HG03159 (cell line): ENCODE measurements around the gene FOXC1.

Source experiments
- ATAC-seq: cut with Tn5 transposase; IDR thresholded peaks from one replicate; pipeline ENCODE4 v1.9.1; 2021; ENCODE audit warnings: mild to moderate bottlenecking, moderate library complexity; ENCODE audit not compliant: unreplicated experiment

The FOXC1 gene

GRCh38 chr6:1611572-1612298, 2.0 kb downstream of the FOXC1 start:
- ATAC-seq, result no peak

- no peak for ATAC-seq
Measured at GRCh38 chr6:1612299-1612973, 2.7 kb downstream of the FOXC1 start.

- ATAC-seq, result no peak
Measured at GRCh38 chr6:1612974-1613306, 3.2 kb downstream of the FOXC1 start.

DNA sequence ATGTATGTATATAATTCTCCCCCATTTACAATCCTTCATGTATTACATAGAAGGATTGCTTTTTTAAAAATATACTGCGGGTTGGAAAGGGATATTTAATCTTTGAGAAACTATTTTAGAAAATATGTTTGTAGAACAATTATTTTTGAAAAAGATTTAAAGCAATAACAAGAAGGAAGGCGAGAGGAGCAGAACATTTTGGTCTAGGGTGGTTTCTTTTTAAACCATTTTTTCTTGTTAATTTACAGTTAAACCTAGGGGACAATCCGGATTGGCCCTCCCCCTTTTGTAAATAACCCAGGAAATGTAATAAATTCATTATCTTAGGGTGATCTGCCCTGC, 3.6 kb downstream of the FOXC1 start:
- ATAC-seq, result no peak

GRCh38 chr6:1613688-1614447, 4.2 kb downstream of the FOXC1 start:
- no peak for ATAC-seq

GRCh38 chr6:1614448-1615150, 4.9 kb downstream of the FOXC1 start:
- ATAC-seq, result no peak

- ATAC-seq, result no peak
Measured at GRCh38 chr6:1615151-1615852, 5.6 kb downstream of the FOXC1 start.

DNA sequence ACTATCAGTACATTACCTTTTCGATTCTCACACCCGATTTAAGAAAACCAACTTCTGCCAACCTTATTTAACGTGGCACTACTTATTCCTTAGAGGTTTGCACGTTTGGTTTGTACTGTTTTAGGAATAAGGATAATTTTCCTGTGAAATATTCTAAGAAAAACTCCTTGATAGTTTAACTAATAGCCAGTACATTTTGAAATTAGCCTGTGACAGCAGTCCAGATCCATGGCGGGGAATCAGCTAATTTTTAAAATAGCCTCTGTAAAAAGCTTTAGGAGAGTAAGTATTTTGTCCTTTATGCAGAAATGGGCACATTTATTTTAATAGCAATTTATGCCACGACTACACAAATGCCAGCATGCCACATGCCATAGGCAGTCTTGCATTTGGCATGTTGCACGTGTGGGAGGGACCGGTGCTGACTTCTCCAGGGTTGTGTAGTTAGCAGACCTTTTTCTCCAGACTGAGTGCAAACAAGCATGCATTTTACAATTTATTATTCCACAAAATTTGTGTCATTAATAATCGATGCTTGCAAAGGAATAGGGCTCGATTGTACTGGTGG, 6.2 kb downstream of the FOXC1 start:
- no peak for ATAC-seq

DNA sequence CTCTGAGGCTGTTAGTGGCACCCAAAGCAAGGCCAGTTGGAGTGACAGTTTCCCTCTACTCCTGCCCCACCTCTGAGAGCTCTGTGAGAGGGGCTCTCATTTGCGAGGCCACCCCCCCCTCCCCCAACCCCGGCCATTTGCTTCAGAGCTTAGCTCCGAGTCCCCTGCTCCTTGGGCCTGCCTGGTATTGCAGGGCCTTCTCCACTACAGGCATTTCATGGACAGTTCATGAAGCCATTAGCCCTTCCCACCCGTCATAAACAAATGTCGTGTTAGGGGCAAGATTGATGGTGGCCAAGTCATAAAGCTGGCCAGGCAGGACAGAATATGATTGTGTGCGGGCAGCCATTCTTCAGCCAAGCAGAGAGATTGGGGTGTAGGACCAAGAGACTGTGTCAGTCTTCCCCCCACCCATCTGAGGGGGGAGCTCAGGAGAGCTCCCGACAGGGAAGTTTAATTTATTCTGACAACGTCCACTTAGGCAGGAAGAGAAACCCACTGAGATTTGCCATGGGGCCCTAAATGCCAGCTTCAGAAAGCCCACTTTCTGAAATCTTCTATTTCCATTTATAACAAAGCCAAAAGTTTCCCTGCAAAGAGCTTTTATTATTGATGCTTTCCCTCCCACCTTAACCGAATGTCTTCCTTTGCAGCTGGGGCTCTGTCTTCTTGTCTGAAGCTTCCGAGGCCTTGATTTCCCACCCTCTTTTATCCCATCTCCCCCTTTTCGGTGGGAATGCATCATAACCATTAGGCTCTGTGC, 7.2 kb downstream of the FOXC1 start:
- no peak for ATAC-seq

DNA sequence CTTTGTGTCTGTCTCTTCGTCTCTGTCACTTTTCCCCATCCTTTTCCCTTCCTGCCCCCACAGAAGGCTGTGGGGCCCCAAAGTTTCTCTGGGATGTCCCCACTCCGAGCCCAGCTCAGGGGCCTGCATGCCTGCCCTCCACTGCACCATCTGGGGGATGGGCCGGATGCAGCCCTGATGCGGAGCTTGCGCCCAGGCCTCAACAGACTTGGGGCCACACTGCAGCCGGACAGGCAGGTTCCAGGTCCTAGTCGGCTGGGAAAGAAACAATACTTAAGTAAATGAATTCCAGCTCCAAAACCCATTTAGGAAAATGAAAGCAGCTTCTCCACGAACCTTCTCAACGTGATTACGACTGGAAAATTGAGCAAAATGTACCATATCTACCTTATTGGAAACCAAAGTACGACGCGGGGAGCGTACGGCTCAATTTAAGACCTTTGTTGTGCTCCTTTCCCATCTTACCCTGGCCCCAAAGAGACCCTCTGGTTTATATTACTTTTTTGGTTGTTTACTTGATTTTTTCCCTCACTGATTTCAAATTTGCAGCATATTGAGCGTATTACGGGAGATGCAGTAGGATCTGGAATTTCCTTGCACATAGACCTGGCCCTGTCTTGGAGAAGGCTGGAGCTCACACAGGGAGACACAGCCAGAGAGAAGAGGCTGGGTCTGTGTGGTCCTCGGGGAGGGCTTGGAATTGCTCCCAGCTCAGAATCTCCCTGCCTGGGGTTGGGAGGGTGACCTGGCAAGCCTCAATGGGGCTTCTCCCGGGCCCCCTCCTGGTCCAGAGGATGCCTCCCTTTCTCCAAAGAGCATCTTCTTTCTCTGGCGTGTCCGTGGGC, 8.0 kb downstream of the FOXC1 start:
- no peak for ATAC-seq

DNA sequence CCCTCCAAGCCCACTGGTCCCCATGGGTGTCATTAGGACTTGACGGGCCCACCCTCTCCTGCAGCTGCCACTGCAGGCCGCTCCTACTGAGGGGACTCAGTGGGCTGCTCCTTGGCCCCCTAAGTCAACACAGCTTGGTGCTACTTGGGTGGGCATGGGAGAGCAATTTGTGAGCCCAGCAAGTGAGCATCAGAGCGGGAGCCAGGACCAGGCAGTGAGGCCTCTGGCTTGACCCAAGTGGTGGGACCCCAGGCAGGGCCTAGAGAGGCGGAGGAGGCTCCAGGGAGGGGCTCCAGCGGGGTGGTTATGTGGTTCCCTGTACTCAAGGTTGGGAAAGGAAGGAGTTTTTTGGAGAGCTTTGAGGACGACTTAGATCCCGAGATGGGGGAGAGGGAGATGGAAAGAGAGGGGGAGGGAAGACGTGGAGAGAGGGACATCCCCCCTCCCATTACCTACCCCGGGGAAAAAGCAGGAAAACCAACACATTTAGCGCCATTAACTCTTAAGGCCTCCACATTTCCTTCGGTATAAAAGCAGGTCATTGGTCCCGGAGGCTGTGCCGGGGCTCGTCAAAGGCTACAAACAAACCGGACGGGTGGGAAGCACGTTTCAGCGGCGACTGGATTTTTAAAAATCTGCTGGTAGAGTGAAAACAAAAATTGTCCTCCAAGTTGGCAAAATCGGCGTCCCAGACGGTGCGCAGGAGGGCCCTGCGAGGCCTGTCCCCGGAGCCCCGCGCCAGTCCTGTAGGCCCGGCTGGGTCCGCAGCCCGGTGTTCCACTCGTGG, 8.8 kb downstream of the FOXC1 start:
- ATAC-seq, result no peak

DNA sequence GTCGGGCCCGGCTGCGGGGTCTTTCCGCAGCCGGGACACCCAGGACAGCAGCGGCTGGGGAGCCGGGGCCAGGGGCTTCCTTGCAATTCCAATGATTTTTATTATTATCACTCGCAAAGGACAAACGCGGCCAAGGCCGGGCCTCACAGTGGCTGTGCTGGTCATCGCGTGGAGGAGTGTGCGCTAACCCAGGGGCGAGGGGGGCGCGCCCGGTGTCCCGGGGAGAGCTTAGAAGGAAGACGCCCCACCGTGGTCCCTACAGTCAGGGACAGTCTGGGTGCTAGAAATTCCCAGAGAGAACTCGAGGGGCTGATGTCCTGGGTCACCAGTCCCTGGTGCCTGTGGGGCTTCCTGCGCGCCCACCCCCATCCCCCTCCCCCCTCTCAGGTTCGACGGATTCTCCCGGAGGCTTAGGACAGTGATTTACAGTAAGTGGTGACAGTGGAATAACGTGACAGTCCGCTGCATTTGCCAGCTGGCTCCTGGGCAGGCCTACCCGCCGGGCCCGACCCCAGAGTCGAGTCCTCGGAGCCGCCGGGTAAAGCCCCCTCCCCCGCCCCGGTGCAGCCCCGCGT, 9.5 kb downstream of the FOXC1 start:
- no peak for ATAC-seq

- no peak for ATAC-seq
Measured at GRCh38 chr6:1619673-1620503, 10.2 kb downstream of the FOXC1 start.

DNA sequence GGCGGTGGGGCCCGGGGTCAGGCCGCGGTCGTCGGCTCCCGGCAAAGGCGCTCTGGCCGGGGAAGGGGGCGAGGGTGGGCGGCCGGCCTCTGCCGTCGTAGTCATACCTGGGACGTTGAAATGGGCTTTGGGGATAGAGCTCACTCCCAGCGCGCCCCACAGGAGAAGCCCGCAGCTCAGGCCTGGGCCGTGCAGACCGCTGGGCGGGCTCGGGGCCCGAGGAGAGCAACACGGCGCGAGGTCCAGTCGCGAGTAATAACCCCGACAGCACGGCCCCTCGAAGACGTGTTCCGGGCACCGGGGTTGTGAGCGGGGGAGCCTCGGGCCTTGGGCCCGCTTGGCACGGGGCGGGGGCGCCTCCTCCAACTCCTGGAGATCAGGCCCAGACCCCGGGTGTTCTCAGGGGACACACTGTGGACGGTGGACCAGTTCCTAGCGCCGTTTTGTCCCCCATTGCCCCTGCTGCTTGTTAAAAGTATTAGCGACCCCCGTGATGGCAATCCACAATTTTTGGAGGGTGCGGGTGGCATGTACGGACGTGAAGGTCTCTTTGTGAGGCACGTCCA, 10.9 kb downstream of the FOXC1 start:
- ATAC-seq, result no peak

DNA sequence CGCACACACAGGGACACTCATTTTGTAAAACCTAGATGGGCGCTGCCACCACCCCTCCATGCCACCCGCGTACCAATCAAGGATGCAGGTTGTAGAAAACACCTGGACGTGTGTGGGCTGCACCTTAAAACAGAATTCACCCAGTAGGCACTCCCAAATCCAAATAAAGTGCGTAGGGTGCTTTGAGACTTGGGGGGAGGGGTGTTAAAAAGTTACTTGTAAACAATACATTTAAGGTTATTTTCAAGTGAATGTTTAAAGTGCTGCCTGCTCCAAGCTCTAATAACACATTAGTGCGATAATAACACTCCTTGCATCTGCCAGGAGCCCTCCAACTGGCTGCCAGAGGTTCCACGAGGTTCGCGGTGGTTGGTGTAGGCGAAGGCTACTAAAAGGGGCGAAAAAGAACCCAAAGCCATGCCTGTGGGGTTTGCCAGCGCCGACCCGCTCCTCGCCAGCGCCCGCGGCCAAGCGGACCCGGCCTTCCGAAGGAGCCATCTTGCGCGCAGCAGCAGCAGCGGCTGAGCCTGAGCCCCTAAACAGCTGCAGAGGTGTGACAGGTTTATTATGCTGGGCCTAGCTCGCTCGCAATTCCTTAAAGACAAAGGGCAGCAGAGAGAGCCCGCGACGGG, 11.5 kb downstream of the FOXC1 start:
- ATAC-seq, result no peak

DNA sequence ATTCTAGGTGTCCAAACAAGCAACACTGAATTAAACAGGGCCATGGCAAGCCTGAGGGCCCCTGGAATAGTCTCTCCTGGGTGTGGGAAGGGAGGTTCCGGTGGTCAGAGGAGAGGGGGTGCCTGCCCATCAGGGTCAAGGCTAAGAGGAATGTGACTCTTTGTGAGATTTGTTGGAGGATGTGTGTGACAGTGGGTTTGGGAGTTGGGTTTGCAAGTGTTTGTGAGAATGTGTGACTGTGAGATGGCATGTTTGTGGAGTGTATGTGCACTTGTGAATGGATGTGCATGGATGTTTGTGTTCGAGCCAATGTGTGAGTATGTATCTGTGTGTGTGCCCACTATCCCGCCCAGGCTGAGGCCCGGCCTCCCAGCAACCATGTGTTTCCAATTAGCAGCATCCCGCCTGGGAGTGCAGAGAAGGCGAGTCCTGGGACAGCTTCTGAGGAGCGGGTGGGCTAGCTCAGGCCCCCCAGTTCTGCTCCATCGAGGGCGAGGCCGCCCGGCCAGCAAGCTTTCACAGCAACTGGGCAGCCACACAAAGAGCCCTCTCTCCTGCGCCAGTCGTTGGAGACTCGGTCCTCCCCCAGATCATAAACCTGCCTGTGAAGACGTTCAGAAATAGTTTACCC, 12.6 kb downstream of the FOXC1 start:
- ATAC-seq, result no peak
